Peyer's patch (tissue), 4 donors: Measurements from ENCODE around the gene LHX4.

Experiments
- CTCF ChIP-seq, 6 experiments: fragments of 450-650 bp in 4 of 6; fragments of 200-600 bp in 2 of 6; sonication (generic) in 1 of 6; IDR thresholded peaks; one replicate each; pipeline ENCODE4 v1.5.1; 2017 to 2019; ENCODE audit warnings: antibody characterized with exemption in 6 of 6, mild to moderate bottlenecking in 3 of 6, moderate library complexity in 1 of 6
- POLR2A ChIP-seq, 2 donors: fragments of 450-650 bp; IDR thresholded peaks; one replicate each; pipeline ENCODE4 v1.5.1; 2017; ENCODE audit warnings: antibody characterized with exemption in 2 of 2, mild to moderate bottlenecking in 2 of 2, moderate library complexity in 2 of 2

- TF ChIP-seq POLR2A (IDR thresholded peaks at IDR 0.05) (no peak), CTCF (IDR thresholded peaks at IDR 0.05) (no peak)
Observed at GRCh38 chr1:180185281-180185680, 44.8 kb upstream of the LHX4 start.
